GM12878 (cell line): Measurements from ENCODE around the gene APOC1. TPM values are rescaled to one million over a fixed set of nuclear protein-coding genes. Genes with fewer than 3 reads are reported as not detected.

Experiments
- GATAD2B ChIP-seq: fragments of 450-650 bp; conservative IDR thresholded peaks from 2 replicates; pipeline ENCODE4 v1.6.1; 2017; ENCODE audit warnings: low read depth, mild to moderate bottlenecking, moderate library complexity
- HDGF ChIP-seq: fragments of 450-650 bp; IDR thresholded peaks from 2 replicates; pipeline ENCODE4 v1.6.1; 2016; ENCODE audit warnings: antibody characterized with exemption
- IKZF1 ChIP-seq: fragments of 450-650 bp; conservative IDR thresholded peaks from 2 replicates; pipeline ENCODE4 v1.6.1; 2017; ENCODE audit warnings: antibody characterized with exemption, mild to moderate bottlenecking
- MYB ChIP-seq: fragments of 150-350 bp; IDR thresholded peaks from 2 replicates; pipeline ENCODE4 v1.6.1; 2014; ENCODE audit warnings: mild to moderate bottlenecking, low read depth, low read length, borderline replicate concordance
- STAT1 ChIP-seq: fragments of 450-650 bp; conservative IDR thresholded peaks from 2 replicates; pipeline ENCODE4 v1.6.1; 2014; ENCODE audit warnings: antibody characterized with exemption, mild to moderate bottlenecking
- SUZ12 ChIP-seq: fragments of 200-600 bp; sonication (generic); IDR thresholded peaks from one replicate; pipeline ENCODE4 v1.6.1; 2018; ENCODE audit warnings: antibody characterized with exemption, mild to moderate bottlenecking; ENCODE audit not compliant: unreplicated experiment
- TCF3 ChIP-seq: IDR thresholded peaks from 2 replicates; pipeline ENCODE4 v1.6.1; 2012; ENCODE audit warnings: low read depth, mild to moderate bottlenecking, low read length, borderline replicate concordance; ENCODE audit not compliant: insufficient read depth
- ZNF24 ChIP-seq: fragments of 450-650 bp; IDR thresholded peaks from 2 replicates; pipeline ENCODE4 v1.6.1; 2017; ENCODE audit warnings: antibody characterized with exemption, mild to moderate bottlenecking
- ZNF622 ChIP-seq: fragments of 450-650 bp; IDR thresholded peaks from 2 replicates; pipeline ENCODE4 v1.6.1; 2017; ENCODE audit warnings: mild to moderate bottlenecking, inconsistent platforms
- polyA plus RNA-seq, 11 experiments: library from polyadenylated mRNA; depleted of rRNA in 4 of 11; unstranded in 6 of 11; stranded (reverse) in 5 of 11; fragments of >200 nt; fragmentation: Nextera tagmentation in 4 of 11; fragmentation: Illumina TruSeq in 1 of 11; extraction: Ambion mirVana in 4 of 11; extraction: Trizol in 1 of 11; gene quantifications; 1 replicate in 1 of 11; 2 replicates in 10 of 11; pipeline versions ENCODE4 v1.2.1 to v1.2.3, GENCODE V29; 2011 to 2016; ENCODE audit warnings: inconsistent platforms in 2 of 11, missing spikeins in 2 of 11, low read depth in 1 of 11
- total RNA-seq, 4 experiments: library from RNA; depleted of rRNA in 3 of 4; stranded (reverse); fragments of >200 nt in 3 of 4; fragmentation: Illumina TruSeq in 1 of 4; extraction: Trizol in 1 of 4; gene quantifications; 2 replicates each; pipeline versions ENCODE4 v1.2.1 to v1.2.3, GENCODE V29; 2013 to 2021
- TF ChIP-seq, protein P1 (sequence below): IDR thresholded peaks from 2 replicates; pipeline ENCODE4 v1.6.1; 2012; ENCODE audit warnings: low read depth, low read length, improper control_type of control experiment
- TF ChIP-seq, protein P2 (sequence below): fragments of 450-650 bp; IDR thresholded peaks from 2 replicates; pipeline ENCODE4 v1.6.1; 2016; ENCODE audit warnings: mild to moderate bottlenecking, moderate library complexity, borderline replicate concordance
- TF ChIP-seq, protein P3 (sequence below): fragments of 450-650 bp; IDR thresholded peaks from 2 replicates; pipeline ENCODE4 v1.6.1; 2018; ENCODE audit warnings: borderline replicate concordance, mild to moderate bottlenecking; ENCODE audit not compliant: partially characterized antibody
- TF ChIP-seq, protein P4 (sequence below): IDR thresholded peaks from 2 replicates; pipeline ENCODE4 v1.6.1; 2012; ENCODE audit warnings: mild to moderate bottlenecking, low read depth, low read length
- TF ChIP-seq, protein P5 (sequence below): fragments of 450-650 bp; formaldehyde crosslinking; IDR thresholded peaks from 2 replicates; pipeline ENCODE4 v1.4.0; 2022; ENCODE audit warnings: mild to moderate bottlenecking, moderate library complexity

APOC1 gene
- total and polyA plus RNA-seq, 10 of the 15 experiments (the other 5 are each of a cell fraction or from before 2014, with no cell fraction given): 0.73 to 4.0 (median 2.6) TPM

DNA sequence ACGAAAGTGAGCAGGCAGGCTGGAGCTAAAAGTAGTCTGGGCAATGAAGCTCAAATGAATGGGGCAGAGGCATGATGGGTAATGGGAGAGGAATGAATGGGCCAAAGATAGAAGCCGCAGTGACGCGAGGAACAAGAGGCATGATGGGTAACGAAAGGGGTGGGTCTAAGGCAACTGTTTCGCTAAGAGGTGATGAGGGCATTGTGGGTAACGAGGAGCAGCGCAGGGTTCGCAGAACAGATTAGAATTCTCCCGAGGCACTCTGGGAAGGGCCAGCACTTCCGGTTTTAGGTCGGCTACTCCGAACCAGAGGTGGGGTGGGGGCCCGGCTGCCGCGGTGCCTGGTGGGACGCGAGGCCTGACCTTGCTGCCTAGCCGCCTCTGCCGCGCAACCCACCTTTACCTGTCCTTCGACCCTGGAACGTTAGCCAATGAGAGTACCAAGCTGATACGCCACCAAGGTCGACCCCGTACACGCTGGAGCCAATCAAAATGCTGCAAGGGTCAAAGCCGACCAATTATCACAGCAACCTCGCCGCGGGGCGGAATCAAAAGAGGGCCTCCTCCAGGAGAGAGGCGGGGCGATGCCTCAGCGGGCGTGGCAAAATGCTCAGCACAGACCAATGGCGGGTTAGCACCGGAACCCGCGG is 23.9 kb upstream of the APOC1 start (continued):
- TF ChIP-seq MYB (no peak), ZNF24 (no peak), STAT1 (0 out of 2 replicates have a peak, but pooled peaks have one; percentile 22), HDGF (peak; percentile 99), GATAD2B (no peak), TCF3 (peak; percentile 31; the same call in 1 of the 2 replicates), IKZF1 (peak; percentile 41), ZNF622 (peak; percentile 68), SUZ12 (no peak)
- TF ChIP-seq, protein P1, sequence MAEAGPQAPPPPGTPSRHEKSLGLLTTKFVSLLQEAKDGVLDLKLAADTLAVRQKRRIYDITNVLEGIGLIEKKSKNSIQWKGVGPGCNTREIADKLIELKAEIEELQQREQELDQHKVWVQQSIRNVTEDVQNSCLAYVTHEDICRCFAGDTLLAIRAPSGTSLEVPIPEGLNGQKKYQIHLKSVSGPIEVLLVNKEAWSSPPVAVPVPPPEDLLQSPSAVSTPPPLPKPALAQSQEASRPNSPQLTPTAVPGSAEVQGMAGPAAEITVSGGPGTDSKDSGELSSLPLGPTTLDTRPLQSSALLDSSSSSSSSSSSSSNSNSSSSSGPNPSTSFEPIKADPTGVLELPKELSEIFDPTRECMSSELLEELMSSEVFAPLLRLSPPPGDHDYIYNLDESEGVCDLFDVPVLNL: peak; percentile 65
- TF ChIP-seq, protein P2, sequence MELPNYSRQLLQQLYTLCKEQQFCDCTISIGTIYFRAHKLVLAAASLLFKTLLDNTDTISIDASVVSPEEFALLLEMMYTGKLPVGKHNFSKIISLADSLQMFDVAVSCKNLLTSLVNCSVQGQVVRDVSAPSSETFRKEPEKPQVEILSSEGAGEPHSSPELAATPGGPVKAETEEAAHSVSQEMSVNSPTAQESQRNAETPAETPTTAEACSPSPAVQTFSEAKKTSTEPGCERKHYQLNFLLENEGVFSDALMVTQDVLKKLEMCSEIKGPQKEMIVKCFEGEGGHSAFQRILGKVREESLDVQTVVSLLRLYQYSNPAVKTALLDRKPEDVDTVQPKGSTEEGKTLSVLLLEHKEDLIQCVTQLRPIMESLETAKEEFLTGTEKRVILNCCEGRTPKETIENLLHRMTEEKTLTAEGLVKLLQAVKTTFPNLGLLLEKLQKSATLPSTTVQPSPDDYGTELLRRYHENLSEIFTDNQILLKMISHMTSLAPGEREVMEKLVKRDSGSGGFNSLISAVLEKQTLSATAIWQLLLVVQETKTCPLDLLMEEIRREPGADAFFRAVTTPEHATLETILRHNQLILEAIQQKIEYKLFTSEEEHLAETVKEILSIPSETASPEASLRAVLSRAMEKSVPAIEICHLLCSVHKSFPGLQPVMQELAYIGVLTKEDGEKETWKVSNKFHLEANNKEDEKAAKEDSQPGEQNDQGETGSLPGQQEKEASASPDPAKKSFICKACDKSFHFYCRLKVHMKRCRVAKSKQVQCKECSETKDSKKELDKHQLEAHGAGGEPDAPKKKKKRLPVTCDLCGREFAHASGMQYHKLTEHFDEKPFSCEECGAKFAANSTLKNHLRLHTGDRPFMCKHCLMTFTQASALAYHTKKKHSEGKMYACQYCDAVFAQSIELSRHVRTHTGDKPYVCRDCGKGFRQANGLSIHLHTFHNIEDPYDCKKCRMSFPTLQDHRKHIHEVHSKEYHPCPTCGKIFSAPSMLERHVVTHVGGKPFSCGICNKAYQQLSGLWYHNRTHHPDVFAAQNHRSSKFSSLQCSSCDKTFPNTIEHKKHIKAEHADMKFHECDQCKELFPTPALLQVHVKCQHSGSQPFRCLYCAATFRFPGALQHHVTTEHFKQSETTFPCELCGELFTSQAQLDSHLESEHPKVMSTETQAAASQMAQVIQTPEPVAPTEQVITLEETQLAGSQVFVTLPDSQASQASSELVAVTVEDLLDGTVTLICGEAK: peak; percentile 60; the same call in 1 of the 2 replicates
- TF ChIP-seq, protein P3, sequence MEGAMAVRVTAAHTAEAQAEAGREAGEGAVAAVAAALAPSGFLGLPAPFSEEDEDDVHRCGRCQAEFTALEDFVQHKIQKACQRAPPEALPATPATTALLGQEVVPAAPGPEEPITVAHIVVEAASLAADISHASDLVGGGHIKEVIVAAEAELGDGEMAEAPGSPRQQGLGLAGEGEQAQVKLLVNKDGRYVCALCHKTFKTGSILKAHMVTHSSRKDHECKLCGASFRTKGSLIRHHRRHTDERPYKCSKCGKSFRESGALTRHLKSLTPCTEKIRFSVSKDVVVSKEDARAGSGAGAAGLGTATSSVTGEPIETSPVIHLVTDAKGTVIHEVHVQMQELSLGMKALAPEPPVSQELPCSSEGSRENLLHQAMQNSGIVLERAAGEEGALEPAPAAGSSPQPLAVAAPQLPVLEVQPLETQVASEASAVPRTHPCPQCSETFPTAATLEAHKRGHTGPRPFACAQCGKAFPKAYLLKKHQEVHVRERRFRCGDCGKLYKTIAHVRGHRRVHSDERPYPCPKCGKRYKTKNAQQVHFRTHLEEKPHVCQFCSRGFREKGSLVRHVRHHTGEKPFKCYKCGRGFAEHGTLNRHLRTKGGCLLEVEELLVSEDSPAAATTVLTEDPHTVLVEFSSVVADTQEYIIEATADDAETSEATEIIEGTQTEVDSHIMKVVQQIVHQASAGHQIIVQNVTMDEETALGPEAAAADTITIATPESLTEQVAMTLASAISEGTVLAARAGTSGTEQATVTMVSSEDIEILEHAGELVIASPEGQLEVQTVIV: peak; percentile 74
- TF ChIP-seq, protein P4, sequence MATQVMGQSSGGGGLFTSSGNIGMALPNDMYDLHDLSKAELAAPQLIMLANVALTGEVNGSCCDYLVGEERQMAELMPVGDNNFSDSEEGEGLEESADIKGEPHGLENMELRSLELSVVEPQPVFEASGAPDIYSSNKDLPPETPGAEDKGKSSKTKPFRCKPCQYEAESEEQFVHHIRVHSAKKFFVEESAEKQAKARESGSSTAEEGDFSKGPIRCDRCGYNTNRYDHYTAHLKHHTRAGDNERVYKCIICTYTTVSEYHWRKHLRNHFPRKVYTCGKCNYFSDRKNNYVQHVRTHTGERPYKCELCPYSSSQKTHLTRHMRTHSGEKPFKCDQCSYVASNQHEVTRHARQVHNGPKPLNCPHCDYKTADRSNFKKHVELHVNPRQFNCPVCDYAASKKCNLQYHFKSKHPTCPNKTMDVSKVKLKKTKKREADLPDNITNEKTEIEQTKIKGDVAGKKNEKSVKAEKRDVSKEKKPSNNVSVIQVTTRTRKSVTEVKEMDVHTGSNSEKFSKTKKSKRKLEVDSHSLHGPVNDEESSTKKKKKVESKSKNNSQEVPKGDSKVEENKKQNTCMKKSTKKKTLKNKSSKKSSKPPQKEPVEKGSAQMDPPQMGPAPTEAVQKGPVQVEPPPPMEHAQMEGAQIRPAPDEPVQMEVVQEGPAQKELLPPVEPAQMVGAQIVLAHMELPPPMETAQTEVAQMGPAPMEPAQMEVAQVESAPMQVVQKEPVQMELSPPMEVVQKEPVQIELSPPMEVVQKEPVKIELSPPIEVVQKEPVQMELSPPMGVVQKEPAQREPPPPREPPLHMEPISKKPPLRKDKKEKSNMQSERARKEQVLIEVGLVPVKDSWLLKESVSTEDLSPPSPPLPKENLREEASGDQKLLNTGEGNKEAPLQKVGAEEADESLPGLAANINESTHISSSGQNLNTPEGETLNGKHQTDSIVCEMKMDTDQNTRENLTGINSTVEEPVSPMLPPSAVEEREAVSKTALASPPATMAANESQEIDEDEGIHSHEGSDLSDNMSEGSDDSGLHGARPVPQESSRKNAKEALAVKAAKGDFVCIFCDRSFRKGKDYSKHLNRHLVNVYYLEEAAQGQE: no peak
- TF ChIP-seq, protein P5, sequence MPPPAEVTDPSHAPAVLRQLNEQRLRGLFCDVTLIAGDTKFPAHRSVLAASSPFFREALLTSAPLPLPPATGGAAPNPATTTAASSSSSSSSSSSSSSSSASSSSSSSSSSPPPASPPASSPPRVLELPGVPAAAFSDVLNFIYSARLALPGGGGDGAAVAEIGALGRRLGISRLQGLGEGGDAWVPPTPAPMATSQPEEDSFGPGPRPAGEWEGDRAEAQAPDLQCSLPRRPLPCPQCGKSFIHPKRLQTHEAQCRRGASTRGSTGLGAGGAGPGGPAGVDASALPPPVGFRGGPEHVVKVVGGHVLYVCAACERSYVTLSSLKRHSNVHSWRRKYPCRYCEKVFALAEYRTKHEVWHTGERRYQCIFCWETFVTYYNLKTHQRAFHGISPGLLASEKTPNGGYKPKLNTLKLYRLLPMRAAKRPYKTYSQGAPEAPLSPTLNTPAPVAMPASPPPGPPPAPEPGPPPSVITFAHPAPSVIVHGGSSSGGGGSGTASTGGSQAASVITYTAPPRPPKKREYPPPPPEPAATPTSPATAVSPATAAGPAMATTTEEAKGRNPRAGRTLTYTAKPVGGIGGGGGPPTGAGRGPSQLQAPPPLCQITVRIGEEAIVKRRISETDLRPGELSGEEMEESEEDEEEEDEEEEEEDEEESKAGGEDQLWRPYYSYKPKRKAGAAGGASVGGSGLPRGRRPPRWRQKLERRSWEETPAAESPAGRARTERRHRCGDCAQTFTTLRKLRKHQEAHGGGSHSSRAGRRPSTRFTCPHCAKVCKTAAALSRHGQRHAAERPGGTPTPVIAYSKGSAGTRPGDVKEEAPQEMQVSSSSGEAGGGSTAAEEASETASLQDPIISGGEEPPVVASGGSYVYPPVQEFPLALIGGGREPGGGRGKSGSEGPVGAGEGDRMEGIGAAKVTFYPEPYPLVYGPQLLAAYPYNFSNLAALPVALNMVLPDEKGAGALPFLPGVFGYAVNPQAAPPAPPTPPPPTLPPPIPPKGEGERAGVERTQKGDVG (CRISPR knock-in tag): no peak
